ENCODE results near the gene TCTN1. TPM values are rescaled to one million over a fixed set of nuclear protein-coding genes. Genes with fewer than 3 reads are reported as not detected.

Gene TCTN1
- total RNA-seq, 4 donors from 2014 or later: 22.7 to 30.4 (median 25.6) TPM

GRCh38 chr12:110693731-110694130 lies 79.8 kb downstream of the TCTN1 start:
- no peak for TF ChIP-seq CTCF (IDR thresholded peaks at IDR 0.05)
- ATAC-seq (ENCODE audit: low FRiP score): no peak
- no peak for DNase-seq (ENCODE audit: low spot score)

GRCh38 chr12:110694330-110694901 lies 80.5 kb downstream of the TCTN1 start:
- DNase-seq (ENCODE audit: low spot score) (no peak), ATAC-seq (ENCODE audit: low FRiP score) (no peak)
- TF ChIP-seq CTCF (IDR thresholded peaks at IDR 0.05): no peak

- ATAC-seq (ENCODE audit: low FRiP score): no peak
- no peak for DNase-seq (ENCODE audit: low spot score)
- TF ChIP-seq CTCF (IDR thresholded peaks at IDR 0.05): no peak
These were observed 82.4 kb downstream of the TCTN1 start for GRCh38 chr12:110696283-110696682.

GRCh38 chr12:110697236-110697635 lies 83.3 kb downstream of the TCTN1 start:
- no peak for ATAC-seq (ENCODE audit: low FRiP score)
- DNase-seq (ENCODE audit: low spot score): no peak
- no peak for TF ChIP-seq CTCF (IDR thresholded peaks at IDR 0.05)

GRCh38 chr12:110698171-110698902 lies 84.4 kb downstream of the TCTN1 start:
- DNase-seq (ENCODE audit: low spot score) (peak; percentile 63), ATAC-seq (ENCODE audit: low FRiP score) (peak; percentile 93)
- TF ChIP-seq CTCF (IDR thresholded peaks at IDR 0.05): peak in 1 of 3 donors; percentile 35

Small RNA genes within 50 kb of the gene (small RNA-seq; reads per million reads assigned to genes)
- gene RN7SL387P: not detected

Other genes starting within 250 kb of the TCTN1 start
- 10 to 100 TPM; 34.6 to 54.8 (median 48.9) TPM for gene ANAPC7, start 210.4 kb upstream of the TCTN1 start, total RNA-seq
- 100 to 1,000 TPM; 389 to 434 (median 424) TPM for gene ARPC3, start 163.8 kb upstream of the TCTN1 start, total RNA-seq
- gene GPN3, start 145.9 kb upstream of the TCTN1 start, total RNA-seq: 10 to 100 TPM; 14.7 to 25.3 (median 21.2) TPM
- gene FAM216A, start 145.3 kb upstream of the TCTN1 start, total RNA-seq: 1 to 10 TPM; 5.0 to 8.0 (median 6.3) TPM
- 10 to 100 TPM; 83.5 to 98.8 (median 86.8) TPM for gene VPS29, start 112.0 kb upstream of the TCTN1 start, total RNA-seq
- under 1 TPM in 2 of 4 donors, not detected in 2; 0.31 to 0.60 TPM for gene RAD9B, start 111.8 kb upstream of the TCTN1 start, total RNA-seq
- 10 to 100 TPM; 20.8 to 49.1 (median 23.4) TPM for gene PPTC7, start 30.8 kb upstream of the TCTN1 start, total RNA-seq
- gene HVCN1, start 75.0 kb downstream of the TCTN1 start, total RNA-seq: 10 to 100 TPM; 10.9 to 15.6 (median 12.2) TPM
- gene PPP1CC, start 128.8 kb downstream of the TCTN1 start, total RNA-seq: 100 to 1,000 TPM in 2 of 4 donors, 10 to 100 TPM in 2; 87.3 to 127 (median 104) TPM
- gene CCDC63, start 232.9 kb downstream of the TCTN1 start, total RNA-seq: not detected

Measured in omental fat pad (tissue), 4 donors.